NCI-H1694 treated with DMSO at 0.1 percent for 48 hours (cell line): ENCODE results near the gene OR2V2.

Source experiments
- DNase-seq: peaks from one replicate; lab custom pipeline; 2025; lab: John Stamatoyannopoulos, UW

The OR2V2 gene

GRCh38 chr5:181190711-181191525 lies 43.5 kb downstream of the OR2V2 start:
- DNase-seq = no peak

- DNase-seq = no peak
These were observed 44.3 kb downstream of the OR2V2 start for GRCh38 chr5:181191526-181192336.

- DNase-seq = no peak
These were observed 45.1 kb downstream of the OR2V2 start for GRCh38 chr5:181192337-181193046.

GRCh38 chr5:181193656-181194055 lies 46.3 kb downstream of the OR2V2 start:
- DNase-seq = no peak

GRCh38 chr5:181194489-181195248 lies 47.3 kb downstream of the OR2V2 start:
- no peak for DNase-seq

- DNase-seq = no peak
These were observed 47.9 kb downstream of the OR2V2 start for GRCh38 chr5:181195249-181195761.

- no peak for DNase-seq
These were observed 50.1 kb downstream of the OR2V2 start for GRCh38 chr5:181197326-181197951.

- DNase-seq = no peak
These were observed 50.8 kb downstream of the OR2V2 start for GRCh38 chr5:181198106-181198685.

GRCh38 chr5:181198905-181199519 lies 51.6 kb downstream of the OR2V2 start:
- DNase-seq = no peak

GRCh38 chr5:181199881-181200638 lies 52.7 kb downstream of the OR2V2 start:
- DNase-seq = no peak

GRCh38 chr5:181200816-181201215 lies 53.4 kb downstream of the OR2V2 start:
- no peak for DNase-seq

- DNase-seq = no peak
These were observed 55.8 kb downstream of the OR2V2 start for GRCh38 chr5:181203093-181203711.

- no peak for DNase-seq
These were observed 56.4 kb downstream of the OR2V2 start for GRCh38 chr5:181203777-181204112.

- no peak for DNase-seq
These were observed 56.9 kb downstream of the OR2V2 start for GRCh38 chr5:181204113-181204825.

GRCh38 chr5:181204826-181205760 lies 57.7 kb downstream of the OR2V2 start, which contains the start of gene TRIM7:
Gene TRIM7, minus strand, starts transcription at chr5:181205196. Its CDS starts 86 bp downstream, at chr5:181205110.
- DNase-seq = no peak

- no peak for DNase-seq
These were observed 58.6 kb downstream of the OR2V2 start for GRCh38 chr5:181205761-181206649.
